H9 (cell line): ENCODE measurements around the gene GABPB2. TPM values are rescaled to one million over a fixed set of nuclear protein-coding genes. Genes with fewer than 3 reads are reported as not detected.

Experiments
- DNase-seq: peaks from one replicate; pipeline ENCODE4 v3.0.0-alpha.2; 2017
- H2AFZ ChIP-seq: one replicate; pipeline ENCODE4 v1.6.1; 2013; ENCODE audit warnings: mild to moderate bottlenecking, low read length, control low read depth, moderate library complexity
- H2AK5ac ChIP-seq: 2 replicates; pipeline ENCODE4 v1.6.1; 2013; ENCODE audit warnings: low read length, control low read depth, mixed read lengths; ENCODE audit not compliant: insufficient read length
- H2BK120ac ChIP-seq: one replicate; pipeline ENCODE4 v1.6.1; 2013; ENCODE audit warnings: low read depth, mild to moderate bottlenecking, low read length, control low read depth, inconsistent platforms; ENCODE audit not compliant: poor library complexity, severe bottlenecking
- H2BK12ac ChIP-seq: 2 replicates; pipeline ENCODE4 v1.6.1; 2013; ENCODE audit warnings: low read length, control low read depth, mixed read lengths, low read depth; ENCODE audit not compliant: insufficient read length
- H2BK15ac ChIP-seq: 2 replicates; pipeline ENCODE4 v1.6.1; 2013; ENCODE audit warnings: low read depth, low read length, control low read depth
- H2BK20ac ChIP-seq: one replicate; pipeline ENCODE4 v1.6.1; 2013; ENCODE audit warnings: low read depth, mild to moderate bottlenecking, low read length, control low read depth, inconsistent platforms; ENCODE audit not compliant: poor library complexity, severe bottlenecking
- H2BK5ac ChIP-seq: 2 replicates; pipeline ENCODE4 v1.6.1; 2013; ENCODE audit warnings: low read length, control low read depth, mixed read lengths; ENCODE audit not compliant: insufficient read length
- H3K14ac ChIP-seq: 2 replicates; pipeline ENCODE4 v1.6.1; 2013; ENCODE audit warnings: low read length, control low read depth; ENCODE audit not compliant: insufficient read depth
- H3K18ac ChIP-seq: 2 replicates; pipeline ENCODE4 v1.6.1; 2013; ENCODE audit warnings: low read depth, mild to moderate bottlenecking, mixed read lengths, low read length, control low read depth; ENCODE audit not compliant: insufficient read length
- H3K23ac ChIP-seq: 2 replicates; pipeline ENCODE4 v1.6.1; 2013; ENCODE audit warnings: low read length, control low read depth, mixed read lengths, low read depth; ENCODE audit not compliant: insufficient read length
- H3K23me2 ChIP-seq: 2 replicates; pipeline ENCODE4 v1.6.1; 2013; ENCODE audit warnings: low read depth, mild to moderate bottlenecking, mixed read lengths, low read length, control low read depth; ENCODE audit not compliant: insufficient read length, poor library complexity, severe bottlenecking
- H3K27ac ChIP-seq: 2 replicates; pipeline ENCODE4 v1.5.1; 2013; ENCODE audit warnings: low read length, control low read depth, mixed read lengths, low read depth; ENCODE audit not compliant: insufficient read length
- H3K27me3 ChIP-seq: 2 replicates; pipeline ENCODE4 v1.6.1; 2013; ENCODE audit warnings: low read length, control low read depth, inconsistent platforms; ENCODE audit not compliant: insufficient read depth
- H3K4ac ChIP-seq: 2 replicates; pipeline ENCODE4 v1.6.1; 2013; ENCODE audit warnings: low read depth, mild to moderate bottlenecking, control low read depth, inconsistent platforms, low read length, moderate library complexity
- H3K4me1 ChIP-seq: 2 replicates; pipeline ENCODE4 v1.6.1; 2013; ENCODE audit warnings: low read length, control low read depth, inconsistent platforms; ENCODE audit not compliant: insufficient read depth
- H3K4me2 ChIP-seq: 2 replicates; pipeline ENCODE4 v1.6.1; 2013; ENCODE audit warnings: low read length, control low read depth, mixed read lengths; ENCODE audit not compliant: insufficient read length, insufficient read depth
- H3K56ac ChIP-seq: 2 replicates; pipeline ENCODE4 v1.6.1; 2013; ENCODE audit warnings: low read depth, mild to moderate bottlenecking, mixed read lengths, low read length, control low read depth; ENCODE audit not compliant: insufficient read length
- H3K79me1 ChIP-seq: 2 replicates; pipeline ENCODE4 v1.6.1; 2013; ENCODE audit warnings: low read depth, mild to moderate bottlenecking, moderate library complexity, low read length, control low read depth, inconsistent platforms; ENCODE audit not compliant: insufficient read depth, poor library complexity, severe bottlenecking
- H3K79me2 ChIP-seq: 2 replicates; pipeline ENCODE4 v1.6.1; 2013; ENCODE audit warnings: low read length, control low read depth, inconsistent platforms; ENCODE audit not compliant: insufficient read depth
- H3K9ac ChIP-seq: 2 replicates; pipeline ENCODE4 v1.6.1; 2013; ENCODE audit warnings: low read length, control low read depth, mixed read lengths; ENCODE audit not compliant: insufficient read length; ENCODE audit errors: extremely low read depth
- H3K9me3 ChIP-seq: one replicate; pipeline ENCODE4 v1.6.1; 2013; ENCODE audit warnings: low read depth, low read length, inconsistent platforms; ENCODE audit not compliant: control insufficient read depth
- H3T11ph ChIP-seq: one replicate; pipeline ENCODE4 v1.6.1; 2013; ENCODE audit warnings: mild to moderate bottlenecking, low read length, control low read depth, inconsistent platforms
- H4K20me1 ChIP-seq: one replicate; pipeline ENCODE4 v1.6.1; 2013; ENCODE audit not compliant: control insufficient read depth, insufficient read length, insufficient read depth
- H4K5ac ChIP-seq: 2 replicates; pipeline ENCODE4 v1.6.1; 2013; ENCODE audit warnings: low read depth, mild to moderate bottlenecking, mixed read lengths, low read length, control low read depth; ENCODE audit not compliant: insufficient read length
- H4K8ac ChIP-seq: replicated peaks from 2 replicates; pipeline ENCODE4 v1.6.1; 2013; ENCODE audit warnings: low read length, control low read depth, mixed read lengths, low read depth; ENCODE audit not compliant: insufficient read length
- H4K91ac ChIP-seq: 2 replicates; pipeline ENCODE4 v1.6.1; 2013; ENCODE audit warnings: low read depth, mild to moderate bottlenecking, moderate library complexity, mixed read lengths, low read length, control low read depth; ENCODE audit not compliant: insufficient read length
- H3K27ac Mint-ChIP-seq, 3 experiments: 2 replicates in 2 of 3; 3 replicates in 1 of 3; pipeline ENCODE4 v1.8.0; 2020 to 2021; ENCODE audit warnings: mixed read lengths in 3 of 3, mild to moderate bottlenecking in 1 of 3, moderate library complexity in 1 of 3
- H3K27me3 Mint-ChIP-seq: 2 replicates; pipeline ENCODE4 v1.8.0; 2021; ENCODE audit warnings: low read depth, mild to moderate bottlenecking, moderate library complexity, mixed read lengths
- H3K36me3 Mint-ChIP-seq, 3 experiments: 2 replicates in 2 of 3; 3 replicates in 1 of 3; pipeline ENCODE4 v1.8.0; 2020 to 2021; ENCODE audit warnings: low read depth in 3 of 3, mixed read lengths in 3 of 3; ENCODE audit not compliant: insufficient read depth in 1 of 3
- H3K4me1 Mint-ChIP-seq, 2 experiments: 2 replicates each; pipeline ENCODE4 v1.8.0; 2020; ENCODE audit warnings: mixed read lengths in 2 of 2
- H3K4me3 Mint-ChIP-seq, 2 experiments: 2 replicates in 1 of 2; 3 replicates in 1 of 2; pipeline ENCODE4 v1.8.0; 2020 to 2021; ENCODE audit warnings: mild to moderate bottlenecking in 2 of 2, mixed read lengths in 2 of 2, moderate library complexity in 1 of 2
- H3K9me3 Mint-ChIP-seq, 2 experiments: 2 replicates in 1 of 2; 3 replicates in 1 of 2; pipeline ENCODE4 v1.8.0; 2020; ENCODE audit warnings: mild to moderate bottlenecking in 2 of 2, mixed read lengths in 2 of 2, moderate library complexity in 1 of 2
- WGBS: extraction: QIAGEN DNeasy Blood & Tissue Kit; methylation state at CpG from one replicate; pipeline ENCODE4 v1.1.7; 2013; ENCODE audit warnings: missing lambda C conversion rate, low lambda C conversion rate, mixed read lengths; ENCODE audit not compliant: insufficient read length; ENCODE audit errors: extremely low coverage; 5-methylcytosine and 5-hydroxymethylcytosine counted together
- total RNA-seq: library from RNA; stranded (reverse); gene quantifications from 2 replicates; pipeline ENCODE4 v1.2.1, GENCODE V29; 2021
- TF ChIP-seq, protein P1 (sequence below): fragments of 200-600 bp; sonication (generic); conservative IDR thresholded peaks from 3 replicates; pipeline ENCODE4 v1.8.0; 2021; ENCODE audit warnings: antibody characterized with exemption, mild to moderate bottlenecking

GABPB2 gene
- total RNA-seq, 1 experiment from 2014 or later = 4.1 TPM

DNA sequence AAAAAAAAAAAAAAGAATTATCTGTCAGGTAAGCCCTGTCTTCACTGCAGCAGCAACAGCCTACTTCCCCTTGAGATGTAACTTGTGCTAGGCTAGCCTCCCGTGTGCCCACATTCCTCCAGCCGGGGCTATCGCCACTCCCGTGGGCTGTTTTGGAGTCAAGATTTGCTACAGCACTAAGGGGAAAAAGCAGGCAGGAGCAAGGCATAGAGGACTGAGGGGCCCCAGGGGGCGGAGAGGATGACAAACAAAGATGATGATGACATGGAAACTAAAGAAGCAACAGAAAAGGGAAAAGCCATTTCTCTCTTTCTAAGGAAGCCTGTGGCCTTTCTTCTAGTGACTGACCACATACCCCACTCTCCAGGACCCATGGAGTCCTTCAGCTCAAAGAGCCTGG, 87.8 kb downstream of the GABPB2 start:
- no peak overlapping the region for H3K4me2 ChIP-seq
- no peak overlapping the region for H3K56ac ChIP-seq
- WGBS = no CpG with 5 or more reads among the region's 5 CpGs
- H3K14ac ChIP-seq = no peak overlapping the region
- no peaks in the 10 kb centered on the region for H3K4me1 ChIP-seq
- H3K9ac ChIP-seq = no peak overlapping the region
- no peaks in the 10 kb centered on the region for H3K27me3 ChIP-seq
- Mint-ChIP-seq H3K27ac (no peak overlapping the region; a peak in 1 of 7 replicates), H3K4me3 (no peak overlapping the region; a peak in 1 of 5 replicates), H3K9me3 (no peaks in the 10 kb centered on the region; a peak in 1 of 5 replicates), H3K4me1 (peaks cover 9 to 10% of the 10 kb centered on the region in 2 experiments; a peak in 3 of 4 replicates), H3K36me3 (peaks cover 5 to 29% (median 21%) of the 10 kb centered on the region in 3 experiments; a peak in 6 of 7 replicates), H3K27me3 (no peaks in the 10 kb centered on the region)
- no peak overlapping the region for H3K18ac ChIP-seq
- no peak overlapping the region for H3T11ph ChIP-seq
- no peaks in the 10 kb centered on the region for H4K20me1 ChIP-seq
- H4K91ac ChIP-seq = no peak overlapping the region
- no peak overlapping the region for H3K23ac ChIP-seq
- no peaks in the 10 kb centered on the region for H3K9me3 ChIP-seq
- no peak overlapping the region for H3K27ac ChIP-seq
- no peak overlapping the region for H3K4ac ChIP-seq
- TF ChIP-seq, protein P1, sequence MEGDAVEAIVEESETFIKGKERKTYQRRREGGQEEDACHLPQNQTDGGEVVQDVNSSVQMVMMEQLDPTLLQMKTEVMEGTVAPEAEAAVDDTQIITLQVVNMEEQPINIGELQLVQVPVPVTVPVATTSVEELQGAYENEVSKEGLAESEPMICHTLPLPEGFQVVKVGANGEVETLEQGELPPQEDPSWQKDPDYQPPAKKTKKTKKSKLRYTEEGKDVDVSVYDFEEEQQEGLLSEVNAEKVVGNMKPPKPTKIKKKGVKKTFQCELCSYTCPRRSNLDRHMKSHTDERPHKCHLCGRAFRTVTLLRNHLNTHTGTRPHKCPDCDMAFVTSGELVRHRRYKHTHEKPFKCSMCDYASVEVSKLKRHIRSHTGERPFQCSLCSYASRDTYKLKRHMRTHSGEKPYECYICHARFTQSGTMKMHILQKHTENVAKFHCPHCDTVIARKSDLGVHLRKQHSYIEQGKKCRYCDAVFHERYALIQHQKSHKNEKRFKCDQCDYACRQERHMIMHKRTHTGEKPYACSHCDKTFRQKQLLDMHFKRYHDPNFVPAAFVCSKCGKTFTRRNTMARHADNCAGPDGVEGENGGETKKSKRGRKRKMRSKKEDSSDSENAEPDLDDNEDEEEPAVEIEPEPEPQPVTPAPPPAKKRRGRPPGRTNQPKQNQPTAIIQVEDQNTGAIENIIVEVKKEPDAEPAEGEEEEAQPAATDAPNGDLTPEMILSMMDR = no peak
- H2BK12ac ChIP-seq = no peak overlapping the region
- H2BK15ac ChIP-seq = no peak overlapping the region
- no peak overlapping the region for H2BK120ac ChIP-seq
- H2AFZ ChIP-seq = no peak overlapping the region
- H3K23me2 ChIP-seq = no peaks in the 10 kb centered on the region
- no peak overlapping the region for H2BK5ac ChIP-seq
- no peak overlapping the region for H2AK5ac ChIP-seq
- H4K8ac ChIP-seq = no peak overlapping the region
- no peak for DNase-seq
- no peak overlapping the region for H2BK20ac ChIP-seq
- no peaks in the 10 kb centered on the region for H3K79me2 ChIP-seq
- no peaks in the 10 kb centered on the region for H3K79me1 ChIP-seq
- no peak overlapping the region for H4K5ac ChIP-seq
